OCI-LY1 (cell line): Measurements from ENCODE around the gene COL4A4.

Experiments used
- H2AFZ ChIP-seq: fragments of 200-600 bp; sonication (generic), shearing (Covaris generic); 2 replicates; pipeline ENCODE4 v1.6.0; 2014; ENCODE audit warnings: antibody characterized with exemption, mild to moderate bottlenecking, low read length
- H3F3A ChIP-seq: fragments of 200-600 bp; sonication (generic), shearing (Covaris generic); 2 replicates; pipeline ENCODE4 v1.6.0; 2014; ENCODE audit warnings: mild to moderate bottlenecking, antibody characterized with exemption, low read length, moderate library complexity; ENCODE audit not compliant: insufficient read depth
- H3K27ac ChIP-seq: fragments of 200-600 bp; sonication (generic); 2 replicates; pipeline ENCODE4 v1.5.1; 2014; ENCODE audit warnings: low read length, mixed run types, mild to moderate bottlenecking, low read depth; ENCODE audit not compliant: poor library complexity, severe bottlenecking
- H3K27me3 ChIP-seq: fragments of 200-600 bp; sonication (generic); 2 replicates; pipeline ENCODE4 v1.6.0; 2014; ENCODE audit warnings: antibody characterized with exemption, mild to moderate bottlenecking, low read length, moderate library complexity; ENCODE audit not compliant: insufficient read depth
- H3K36me3 ChIP-seq: fragments of 200-600 bp; sonication (generic); 2 replicates; pipeline ENCODE4 v1.6.1; 2014; ENCODE audit warnings: mild to moderate bottlenecking, antibody characterized with exemption, low read length, moderate library complexity, mixed read lengths; ENCODE audit not compliant: insufficient read depth
- H3K4me1 ChIP-seq: fragments of 200-600 bp; sonication (generic); 2 replicates; pipeline ENCODE4 v1.5.1; 2014; ENCODE audit warnings: mild to moderate bottlenecking, low read length, moderate library complexity; ENCODE audit not compliant: insufficient read depth, severe bottlenecking
- H3K4me2 ChIP-seq: fragments of 200-600 bp; sonication (generic), shearing (Covaris generic); 2 replicates; pipeline ENCODE4 v1.6.1; 2014; ENCODE audit warnings: low read length
- H3K4me3 ChIP-seq: fragments of 200-600 bp; sonication (generic); 2 replicates; pipeline ENCODE4 v1.5.1; 2014; ENCODE audit warnings: low read length, low read depth, mild to moderate bottlenecking, mixed read lengths; ENCODE audit not compliant: poor library complexity, severe bottlenecking
- H3K79me2 ChIP-seq: fragments of 200-600 bp; shearing (Covaris generic); 2 replicates; pipeline ENCODE4 v1.6.1; 2016; ENCODE audit warnings: mixed run types, low read length, mixed read lengths; ENCODE audit not compliant: insufficient read depth
- H3K9ac ChIP-seq: fragments of 200-600 bp; sonication (generic), shearing (Covaris generic); 2 replicates; pipeline ENCODE4 v1.6.1; 2014; ENCODE audit warnings: mild to moderate bottlenecking, low read length, mixed read lengths
- H3K9me2 ChIP-seq: fragments of 200-600 bp; sonication (generic), shearing (Covaris generic); 2 replicates; pipeline ENCODE4 v1.6.1; 2014; ENCODE audit warnings: low read depth, mild to moderate bottlenecking, low read length, mixed read lengths
- H3K9me3 ChIP-seq: fragments of 200-600 bp; shearing (Covaris generic); 2 replicates; pipeline ENCODE4 v1.6.1; 2014; ENCODE audit warnings: low read length, mixed read lengths
- H4K20me1 ChIP-seq: fragments of 200-600 bp; sonication (generic), shearing (Covaris generic); 2 replicates; pipeline ENCODE4 v1.6.0; 2016; ENCODE audit warnings: mild to moderate bottlenecking, low read length; ENCODE audit not compliant: insufficient read depth
- EZH2 ChIP-seq: fragments of 200-600 bp; sonication (generic), shearing (Covaris generic); IDR thresholded peaks from 2 replicates; pipeline ENCODE4 v1.8.0; 2017; ENCODE audit warnings: borderline replicate concordance, mixed run types, mild to moderate bottlenecking, antibody characterized with exemption, low read length, moderate library complexity, mixed read lengths
- TF ChIP-seq, protein P1 (sequence below): fragments of 200-600 bp; sonication (generic), shearing (Covaris generic); IDR thresholded peaks from 2 replicates; pipeline ENCODE4 v1.5.1; 2017; ENCODE audit warnings: mild to moderate bottlenecking, antibody characterized with exemption, low read length, moderate library complexity, mixed read lengths

COL4A4 gene

DNA sequence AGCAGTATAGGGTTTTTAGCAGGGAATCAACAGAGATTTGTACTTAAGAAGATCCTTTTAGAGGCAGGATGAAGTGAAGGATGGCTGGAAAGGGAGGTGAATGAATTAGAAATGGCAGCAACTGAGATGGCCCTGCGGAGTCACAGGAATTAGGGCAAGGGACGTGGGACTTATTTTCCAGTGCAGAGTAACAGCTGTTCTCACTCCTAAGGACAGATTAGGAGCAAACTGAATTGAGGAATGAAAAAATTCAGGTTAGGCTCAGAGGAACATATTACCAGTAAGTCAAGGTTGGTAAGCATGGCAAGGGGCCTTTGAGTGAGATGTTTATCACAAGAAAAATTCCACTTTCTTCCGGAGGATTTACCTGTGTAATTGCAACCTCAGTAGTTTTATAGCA, 34.9 kb upstream of the COL4A4 start:
- Histone ChIP-seq H3K4me2 (no peak overlapping the region), H3F3A (no peaks in the 10 kb centered on the region; the same call in 1 of the 2 replicates), H3K79me2 (no peaks in the 10 kb centered on the region), H3K9me3 (no peaks in the 10 kb centered on the region), H3K9ac (no peak overlapping the region), H3K4me3 (no peak overlapping the region), H3K27ac (no peak overlapping the region), H4K20me1 (no peaks in the 10 kb centered on the region), H3K9me2 (no peaks in the 10 kb centered on the region), H3K27me3 (no peaks in the 10 kb centered on the region), H3K4me1 (no peaks in the 10 kb centered on the region), H2AFZ (no peak overlapping the region), H3K36me3 (peaks cover 7% of the 10 kb centered on the region)
- TF ChIP-seq, protein P1, sequence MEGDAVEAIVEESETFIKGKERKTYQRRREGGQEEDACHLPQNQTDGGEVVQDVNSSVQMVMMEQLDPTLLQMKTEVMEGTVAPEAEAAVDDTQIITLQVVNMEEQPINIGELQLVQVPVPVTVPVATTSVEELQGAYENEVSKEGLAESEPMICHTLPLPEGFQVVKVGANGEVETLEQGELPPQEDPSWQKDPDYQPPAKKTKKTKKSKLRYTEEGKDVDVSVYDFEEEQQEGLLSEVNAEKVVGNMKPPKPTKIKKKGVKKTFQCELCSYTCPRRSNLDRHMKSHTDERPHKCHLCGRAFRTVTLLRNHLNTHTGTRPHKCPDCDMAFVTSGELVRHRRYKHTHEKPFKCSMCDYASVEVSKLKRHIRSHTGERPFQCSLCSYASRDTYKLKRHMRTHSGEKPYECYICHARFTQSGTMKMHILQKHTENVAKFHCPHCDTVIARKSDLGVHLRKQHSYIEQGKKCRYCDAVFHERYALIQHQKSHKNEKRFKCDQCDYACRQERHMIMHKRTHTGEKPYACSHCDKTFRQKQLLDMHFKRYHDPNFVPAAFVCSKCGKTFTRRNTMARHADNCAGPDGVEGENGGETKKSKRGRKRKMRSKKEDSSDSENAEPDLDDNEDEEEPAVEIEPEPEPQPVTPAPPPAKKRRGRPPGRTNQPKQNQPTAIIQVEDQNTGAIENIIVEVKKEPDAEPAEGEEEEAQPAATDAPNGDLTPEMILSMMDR = no peak
- TF ChIP-seq EZH2 = no peak

DNA sequence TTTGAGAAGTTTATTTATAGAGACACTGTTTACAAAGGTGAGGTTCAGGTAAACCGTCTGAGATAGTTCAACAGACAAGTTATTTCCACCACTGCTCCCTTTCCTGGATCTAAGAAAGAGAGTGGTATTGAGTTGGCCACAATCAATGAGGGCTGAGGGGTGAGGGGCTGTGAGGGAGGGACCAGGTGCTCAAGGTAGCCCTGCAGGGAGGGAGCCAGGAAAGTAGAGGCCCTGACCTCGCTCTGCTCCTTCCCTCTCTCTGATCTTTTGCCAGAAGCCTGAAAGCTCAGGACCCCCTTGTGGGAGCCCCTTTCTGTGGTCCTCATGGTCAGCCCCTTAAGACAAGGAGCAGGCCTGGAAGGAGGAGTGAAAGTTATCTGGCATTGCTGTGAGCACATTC, 30.2 kb upstream of the COL4A4 start:
- Histone ChIP-seq H3K27ac (no peak overlapping the region), H4K20me1 (no peaks in the 10 kb centered on the region), H3K9me3 (no peaks in the 10 kb centered on the region), H3K79me2 (peaks cover 7% of the 10 kb centered on the region; the same call in 1 of the 2 replicates), H3K9ac (no peak overlapping the region), H3K36me3 (peaks cover 13% of the 10 kb centered on the region), H3K27me3 (no peaks in the 10 kb centered on the region), H3K4me2 (no peak overlapping the region), H3K9me2 (no peaks in the 10 kb centered on the region), H3F3A (no peaks in the 10 kb centered on the region; the same call in 1 of the 2 replicates), H3K4me3 (no peak overlapping the region), H3K4me1 (no peaks in the 10 kb centered on the region), H2AFZ (no peak overlapping the region)
- no peak for TF ChIP-seq EZH2
- TF ChIP-seq, protein P1 = no peak

DNA sequence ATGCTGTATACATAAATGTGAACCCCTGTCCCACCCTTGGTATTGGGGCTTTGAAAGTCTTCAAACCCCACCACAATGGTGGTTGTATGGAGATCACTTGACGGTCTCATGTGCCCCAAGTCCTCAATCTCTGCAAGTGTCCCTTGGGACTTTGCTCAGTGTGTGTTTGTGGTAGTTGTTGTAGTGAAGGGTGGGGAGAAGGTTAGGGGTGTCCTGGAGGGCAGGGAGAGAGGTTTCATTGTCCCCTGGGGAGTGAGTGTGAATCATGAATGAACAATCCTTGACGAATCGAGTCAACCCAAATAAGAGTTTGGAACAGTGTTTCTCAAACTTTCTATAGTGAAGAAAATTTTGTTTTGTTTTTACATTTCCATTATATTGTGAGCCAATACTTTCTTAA, 28.5 kb upstream of the COL4A4 start:
- Histone ChIP-seq H3K27ac (no peak overlapping the region), H3K4me2 (no peak overlapping the region)

More for the DNA sequence above, 28.5 kb upstream of the COL4A4 start:
- no peaks in the 10 kb centered on the region for H3K4me1 ChIP-seq
- no peaks in the 10 kb centered on the region for H3K9me2 ChIP-seq
- H4K20me1 ChIP-seq = no peaks in the 10 kb centered on the region
- no peaks in the 10 kb centered on the region for H3K27me3 ChIP-seq
- TF ChIP-seq EZH2 = no peak
- TF ChIP-seq, protein P1 = no peak
- H3K9ac ChIP-seq = no peak overlapping the region
- no peaks in the 10 kb centered on the region for H3K9me3 ChIP-seq
- peaks cover 9% of the 10 kb centered on the region for H3K36me3 ChIP-seq
- no peak overlapping the region for H2AFZ ChIP-seq
- no peaks in the 10 kb centered on the region for H3F3A ChIP-seq
- H3K79me2 ChIP-seq = peaks cover 7% of the 10 kb centered on the region; the same call in 1 of the 2 replicates
- H3K4me3 ChIP-seq = no peak overlapping the region
